Mesendoderm (in vitro differentiated cells): ENCODE data around the gene MLH1.

ENCODE experiments used
- DNase-seq: peaks from one replicate; pipeline ENCODE4 v3.0.0; 2013
- H2AK5ac ChIP-seq: 2 replicates; pipeline ENCODE4 v1.6.1; 2013; ENCODE audit warnings: low read length, inconsistent platforms
- H2BK120ac ChIP-seq: 2 replicates; pipeline ENCODE4 v1.6.1; 2013; ENCODE audit warnings: low read depth, mild to moderate bottlenecking, low read length, moderate library complexity, mixed read lengths
- H2BK15ac ChIP-seq: replicated peaks from 2 replicates; pipeline ENCODE4 v1.6.1; 2013; ENCODE audit warnings: low read depth, mild to moderate bottlenecking, moderate library complexity
- H2BK5ac ChIP-seq: 2 replicates; pipeline ENCODE4 v1.6.1; 2013; ENCODE audit warnings: low read length, inconsistent platforms
- H3K18ac ChIP-seq: 2 replicates; pipeline ENCODE4 v1.6.1; 2013; ENCODE audit warnings: mild to moderate bottlenecking, low read length, mixed read lengths
- H3K23ac ChIP-seq: one replicate; pipeline ENCODE4 v1.6.1; 2013; ENCODE audit warnings: low read length
- H3K27ac ChIP-seq: 2 replicates; pipeline ENCODE4 v1.5.1; 2013; ENCODE audit warnings: low read depth, mild to moderate bottlenecking, inconsistent platforms, low read length, moderate library complexity
- H3K27me3 ChIP-seq: 2 replicates; pipeline ENCODE4 v1.6.1; 2013; ENCODE audit warnings: low read length, control low read depth, mild to moderate bottlenecking, inconsistent platforms; ENCODE audit not compliant: insufficient read depth, poor library complexity
- H3K36me3 ChIP-seq: 2 replicates; pipeline ENCODE4 v1.6.1; 2013; ENCODE audit warnings: low read length, inconsistent platforms; ENCODE audit not compliant: control insufficient read depth, insufficient read depth
- H3K4ac ChIP-seq: one replicate; pipeline ENCODE4 v1.6.1; 2013; ENCODE audit warnings: low read depth, mild to moderate bottlenecking, low read length, moderate library complexity
- H3K4me1 ChIP-seq: 2 replicates; pipeline ENCODE4 v1.6.1; 2013; ENCODE audit warnings: low read depth, low read length, inconsistent platforms; ENCODE audit not compliant: control insufficient read depth
- H3K4me2 ChIP-seq: 2 replicates; pipeline ENCODE4 v1.6.1; 2013; ENCODE audit warnings: low read length
- H3K4me3 ChIP-seq: 2 replicates; pipeline ENCODE4 v1.5.1; 2013; ENCODE audit warnings: mild to moderate bottlenecking, low read length
- H3K56ac ChIP-seq: one replicate; pipeline ENCODE4 v1.6.1; 2013; ENCODE audit warnings: low read length
- H3K79me1 ChIP-seq: 2 replicates; pipeline ENCODE4 v1.6.1; 2013; ENCODE audit warnings: low read length, inconsistent platforms
- H3K79me2 ChIP-seq: 2 replicates; pipeline ENCODE4 v1.6.1; 2013; ENCODE audit warnings: mild to moderate bottlenecking, low read length; ENCODE audit not compliant: control insufficient read depth, insufficient read depth
- H3K9ac ChIP-seq: 2 replicates; pipeline ENCODE4 v1.6.1; 2013; ENCODE audit warnings: low read length, inconsistent platforms
- H4K5ac ChIP-seq: one replicate; pipeline ENCODE4 v1.6.1; 2013; ENCODE audit warnings: low read length
- H4K8ac ChIP-seq: one replicate; pipeline ENCODE4 v1.6.1; 2013; ENCODE audit warnings: low read depth, mild to moderate bottlenecking, control low read depth, low read length, moderate library complexity
- WGBS: extraction: QIAGEN DNeasy Blood & Tissue Kit; methylation state at CpG from one replicate; pipeline ENCODE4 v1.1.7; 2013; ENCODE audit warnings: low lambda C conversion rate, missing lambda C conversion rate; ENCODE audit not compliant: insufficient coverage; ENCODE audit errors: extremely low coverage; 5-methylcytosine and 5-hydroxymethylcytosine counted together

The MLH1 gene

GRCh38 chr3:37031096-37031682, 37.9 kb downstream of the MLH1 start:
- H3K27ac ChIP-seq = no peak overlapping the region
- no peak overlapping the region for H2AK5ac ChIP-seq
- no peaks in the 10 kb centered on the region for H3K79me2 ChIP-seq
- H3K4me1 ChIP-seq = no peaks in the 10 kb centered on the region
- H4K8ac ChIP-seq = no peak overlapping the region
- no peak overlapping the region for H3K18ac ChIP-seq
- no peaks in the 10 kb centered on the region for H3K27me3 ChIP-seq
- no peak overlapping the region for H4K5ac ChIP-seq
- H2BK15ac ChIP-seq = no peak overlapping the region
- no peak overlapping the region for H3K4me2 ChIP-seq
- no peak overlapping the region for H3K4me3 ChIP-seq
- no CpG with 5 or more reads among the region's 7 CpGs for WGBS
- no peak overlapping the region for H3K23ac ChIP-seq
- no peak overlapping the region for H2BK5ac ChIP-seq
- H3K4ac ChIP-seq = no peak overlapping the region
- H2BK120ac ChIP-seq = no peak overlapping the region
- no peaks in the 10 kb centered on the region for H3K79me1 ChIP-seq
- no peak overlapping the region for H3K56ac ChIP-seq
- no peak for DNase-seq
- no peak overlapping the region for H3K9ac ChIP-seq
- H3K36me3 ChIP-seq = peaks cover 3% of the 10 kb centered on the region

DNA sequence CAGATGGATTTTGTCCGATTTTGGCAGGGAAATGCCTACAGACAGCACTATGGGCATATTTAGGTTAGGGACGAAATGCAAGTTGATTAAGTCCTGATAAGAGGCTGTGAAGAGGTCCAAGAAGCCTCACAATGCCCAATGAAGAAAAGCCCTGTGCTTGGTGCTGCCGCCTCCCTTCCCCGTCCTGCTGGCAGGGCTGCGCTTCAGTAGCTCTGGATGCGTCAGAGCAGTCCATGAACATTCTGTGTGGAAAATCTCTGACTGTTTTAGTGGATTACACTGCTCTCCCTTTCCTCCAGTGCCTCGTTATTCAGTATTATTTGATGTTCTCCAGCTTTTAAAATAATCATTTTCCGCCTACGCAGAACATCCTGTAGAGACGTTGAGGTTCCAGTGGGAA, 39.6 kb downstream of the MLH1 start:
- Histone ChIP-seq H3K4ac (no peak overlapping the region), H2BK15ac (no peak overlapping the region), H3K56ac (no peak overlapping the region), H3K18ac (no peak overlapping the region), H3K9ac (no peak overlapping the region), H2BK5ac (no peak overlapping the region), H3K4me3 (no peak overlapping the region), H3K23ac (no peak overlapping the region), H3K4me1 (no peaks in the 10 kb centered on the region), H4K8ac (no peak overlapping the region), H3K79me2 (no peaks in the 10 kb centered on the region), H4K5ac (no peak overlapping the region), H3K79me1 (no peaks in the 10 kb centered on the region), H2BK120ac (no peak overlapping the region), H3K27ac (no peak overlapping the region), H3K36me3 (peaks cover 3% of the 10 kb centered on the region), H2AK5ac (no peak overlapping the region), H3K4me2 (no peak overlapping the region), H3K27me3 (no peaks in the 10 kb centered on the region)
- DNase-seq = no peak
- WGBS = no CpG with 5 or more reads among the region's 10 CpGs

DNA sequence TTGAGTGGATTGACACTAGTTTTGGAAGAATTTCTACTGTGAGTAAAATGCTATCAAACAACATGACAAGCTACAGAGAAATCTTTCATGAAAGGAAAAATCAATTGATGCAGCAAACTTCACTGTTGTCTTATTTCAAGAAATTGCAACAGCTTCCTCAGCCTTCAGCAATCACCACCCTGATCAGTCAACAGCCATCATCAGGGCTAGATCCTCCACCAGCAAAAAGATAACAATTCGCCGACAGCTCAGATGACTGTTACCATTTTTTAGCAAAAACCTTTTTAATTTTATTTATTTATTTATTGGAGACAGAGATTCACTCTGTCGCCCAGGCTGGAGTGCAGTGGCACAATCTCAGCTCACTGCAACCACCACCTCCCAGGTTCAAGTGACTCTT, 44.0 kb downstream of the MLH1 start:
- H3K18ac ChIP-seq = no peak overlapping the region
- no peak overlapping the region for H3K56ac ChIP-seq
- H3K79me2 ChIP-seq = no peaks in the 10 kb centered on the region
- no peak overlapping the region for H3K27ac ChIP-seq
- H3K23ac ChIP-seq = no peak overlapping the region
- H2AK5ac ChIP-seq = no peak overlapping the region
- H3K79me1 ChIP-seq = no peaks in the 10 kb centered on the region
- no peak overlapping the region for H2BK120ac ChIP-seq
- no peak overlapping the region for H3K4ac ChIP-seq
- no peak overlapping the region for H4K5ac ChIP-seq
- WGBS = no CpG with 5 or more reads among the region's 3 CpGs
- peaks cover 6% of the 10 kb centered on the region for H3K36me3 ChIP-seq
- DNase-seq = no peak
- H3K4me1 ChIP-seq = no peaks in the 10 kb centered on the region
- H3K4me2 ChIP-seq = no peak overlapping the region
- H2BK15ac ChIP-seq = no peak overlapping the region
- no peak overlapping the region for H3K9ac ChIP-seq
- H3K4me3 ChIP-seq = no peak overlapping the region
- no peaks in the 10 kb centered on the region for H3K27me3 ChIP-seq
- no peak overlapping the region for H2BK5ac ChIP-seq
- no peak overlapping the region for H4K8ac ChIP-seq

GRCh38 chr3:37039161-37039846, 46.0 kb downstream of the MLH1 start:
- no CpG with 5 or more reads among the region's 1 CpG for WGBS
- Histone ChIP-seq H4K8ac (no peak overlapping the region), H3K56ac (no peak overlapping the region), H3K18ac (no peak overlapping the region), H3K9ac (no peak overlapping the region), H2BK120ac (no peak overlapping the region), H3K36me3 (peaks cover 6% of the 10 kb centered on the region), H3K4me1 (no peaks in the 10 kb centered on the region), H3K4me2 (no peak overlapping the region), H3K79me2 (no peaks in the 10 kb centered on the region), H3K4ac (no peak overlapping the region), H3K23ac (no peak overlapping the region), H2BK5ac (no peak overlapping the region), H4K5ac (no peak overlapping the region), H3K79me1 (no peaks in the 10 kb centered on the region), H3K4me3 (no peak overlapping the region), H2AK5ac (no peak overlapping the region), H2BK15ac (no peak overlapping the region), H3K27ac (no peak overlapping the region), H3K27me3 (no peaks in the 10 kb centered on the region)
- no peak for DNase-seq

DNA sequence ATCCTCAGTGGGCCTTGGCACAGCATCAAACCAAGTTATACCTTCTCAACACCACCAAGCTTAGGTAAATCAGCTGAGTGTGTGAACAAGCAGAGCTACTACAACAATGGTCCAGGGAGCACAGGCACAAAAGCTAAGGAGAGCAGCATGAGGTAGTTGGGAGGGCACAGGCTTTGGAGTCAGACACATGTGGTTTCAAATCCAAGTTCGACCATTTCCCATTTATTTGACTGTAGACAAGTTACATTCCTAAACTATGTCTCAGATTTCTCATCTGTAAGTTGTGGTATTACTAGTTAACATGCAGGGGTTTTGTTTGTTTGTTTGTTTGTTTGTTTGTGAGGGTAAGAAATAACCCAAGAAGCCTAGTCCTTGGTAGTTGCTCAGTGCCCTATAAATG, 46.9 kb downstream of the MLH1 start:
- H3K36me3 ChIP-seq = peaks cover 6% of the 10 kb centered on the region
- no peak overlapping the region for H4K5ac ChIP-seq
- no peak overlapping the region for H3K23ac ChIP-seq
- no peak overlapping the region for H3K27ac ChIP-seq
- H2BK15ac ChIP-seq = no peak overlapping the region
- H3K4me2 ChIP-seq = no peak overlapping the region
- no peak overlapping the region for H2AK5ac ChIP-seq
- no CpG with 5 or more reads among the region's 1 CpG for WGBS
- no peaks in the 10 kb centered on the region for H3K27me3 ChIP-seq
- H3K4ac ChIP-seq = no peak overlapping the region
- no peaks in the 10 kb centered on the region for H3K79me1 ChIP-seq
- H3K56ac ChIP-seq = no peak overlapping the region
- no peak for DNase-seq
- H3K4me3 ChIP-seq = no peak overlapping the region
- H4K8ac ChIP-seq = no peak overlapping the region
- H3K9ac ChIP-seq = no peak overlapping the region
- no peaks in the 10 kb centered on the region for H3K4me1 ChIP-seq
- no peaks in the 10 kb centered on the region for H3K79me2 ChIP-seq
- H3K18ac ChIP-seq = no peak overlapping the region
- no peak overlapping the region for H2BK120ac ChIP-seq
- H2BK5ac ChIP-seq = no peak overlapping the region
